ENCODE data around the gene HOXA9. TPM values are rescaled to one million over a fixed set of nuclear protein-coding genes. Genes with fewer than 3 reads are reported as not detected.

The HOXA9 gene
- total and polyA plus RNA-seq, 2 of the 8 experiments (the other 6 are each of a cell fraction or from before 2014, with no cell fraction given): not detected

- no peak overlapping the region for H4K91ac ChIP-seq (replicated peaks; ENCODE audit: insufficient read length, low read length)
- peaks cover 30 to 47% of the 10 kb centered on the region in 2 experiments for H4K20me1 ChIP-seq (replicated peaks in 1 of 2; ENCODE audit: control insufficient read depth in 1 of 2, insufficient read depth in 2 of 2, low read length in 2 of 2)
- H2BK5ac ChIP-seq (ENCODE audit: low read depth, low read length): no peak overlapping the region
- H2AFZ ChIP-seq (ENCODE audit: low read length): no peak overlapping the region
- H3K36me3 ChIP-seq (ENCODE audit: control insufficient read depth in 2 of 4, insufficient read depth in 4 of 4, low read length in 3 of 4): peaks cover 0 to 11% (median 0%) of the 10 kb centered on the region in 4 experiments; a peak in 1 of 8 replicates
- 0 out of 2 replicates have a peak overlapping the region, but pooled peaks have one; percentile 81 for H2BK12ac ChIP-seq (ENCODE audit: low read depth, low read length)
- no peak overlapping the region for H3K9ac ChIP-seq (replicated peaks in 1 of 4; ENCODE audit: extremely low read depth in 1 of 4, low read depth in 3 of 4, low read length in 3 of 4)
- H2BK120ac ChIP-seq (replicated peaks; ENCODE audit: low read depth, low read length): no peak overlapping the region
- H3K4me2 ChIP-seq (ENCODE audit: insufficient read depth in 1 of 2, low read depth in 2 of 2, low read length in 2 of 2): peak overlapping the region; percentile 13 to 34; a peak in 3 of 4 replicates
- ChIA-PET POLR2A (ENCODE audit: partially characterized antibody) (interaction anchor here (1.2 kb wide), 1 partner anchor 34 kb away, joined by 3 read pairs; no protein-coding TSS in a partner anchor), CTCF (ENCODE audit: partially characterized antibody) (interaction anchor here (0.6 to 1.6 kb wide), 9 partner anchors 9 to 570 kb away, joined by 3 to 7 read pairs (median 3); no protein-coding TSS in a partner anchor)
- H3K4me3 ChIP-seq (ENCODE audit: extremely low read depth in 1 of 4, insufficient read depth in 2 of 4, low read depth in 3 of 4, low read length in 4 of 4): no peak overlapping the region
- H3K14ac ChIP-seq (ENCODE audit: insufficient read length): no peak overlapping the region
- FAIRE-seq (no peak), DNase-seq (ENCODE audit: low read depth in 1 of 2, low spot score in 2 of 2) (peak in 1 of 2 experiments; percentile 61)
- peaks cover 0 to 4% (median 1%) of the 10 kb centered on the region in 4 experiments; a peak in 4 of 7 replicates for H3K4me1 ChIP-seq (replicated peaks in 1 of 4; ENCODE audit: control insufficient read depth in 3 of 4, insufficient read depth in 4 of 4, low read length in 3 of 4)
- no peak overlapping the region for H3K23ac ChIP-seq (ENCODE audit: insufficient read length)
- H2BK20ac ChIP-seq (ENCODE audit: low read length): no peak overlapping the region
- H2AK5ac ChIP-seq (ENCODE audit: low read depth, low read length): no peak overlapping the region
- H3K4ac ChIP-seq (replicated peaks; ENCODE audit: insufficient read length, low read depth, low read length): no peak overlapping the region
- no peaks in the 10 kb centered on the region for H3K79me2 ChIP-seq (ENCODE audit: control insufficient read depth in 1 of 2, insufficient read depth in 2 of 2, low read length in 2 of 2)
- no peak overlapping the region for H3K56ac ChIP-seq (replicated peaks; ENCODE audit: insufficient read length, low read depth, low read length)
- H3K79me1 ChIP-seq (ENCODE audit: low read depth, low read length): no peaks in the 10 kb centered on the region; the same call in 1 of the 2 replicates
- no peak overlapping the region for H3K27ac ChIP-seq (ENCODE audit: low read depth, low read length)
- H2BK15ac ChIP-seq (ENCODE audit: low read length): no peak overlapping the region
- H3K27me3 ChIP-seq (replicated peaks in 1 of 4; ENCODE audit: control insufficient read depth in 3 of 4, extremely low read depth in 1 of 4, insufficient read depth in 3 of 4, low read length in 3 of 4): peaks cover 97 to 100% (median 100%) of the 10 kb centered on the region in 4 experiments
- WGBS, 2 experiments (ENCODE audit: extremely low coverage in 1 of 2, insufficient coverage in 1 of 2, insufficient read length in 1 of 2, insufficient replicate concordance in 2 of 2, low coverage in 1 of 2, low lambda C conversion rate in 2 of 2, missing lambda C conversion rate in 1 of 2): 7% methylated on average over 38 of the region's 41 CpGs; no CpG with 5 or more reads in 1 of the 2 experiments
- no peak overlapping the region; the same call in 1 of the 2 replicates for H3K18ac ChIP-seq (ENCODE audit: extremely low read depth, low read length)
- 0 out of 2 replicates have a peak, but pooled peaks have one; percentile 93 for TF ChIP-seq CBX8 (IDR thresholded peaks at IDR 0.05; ENCODE audit: borderline replicate concordance, low read depth, low read length)
- TF ChIP-seq, protein P1, sequence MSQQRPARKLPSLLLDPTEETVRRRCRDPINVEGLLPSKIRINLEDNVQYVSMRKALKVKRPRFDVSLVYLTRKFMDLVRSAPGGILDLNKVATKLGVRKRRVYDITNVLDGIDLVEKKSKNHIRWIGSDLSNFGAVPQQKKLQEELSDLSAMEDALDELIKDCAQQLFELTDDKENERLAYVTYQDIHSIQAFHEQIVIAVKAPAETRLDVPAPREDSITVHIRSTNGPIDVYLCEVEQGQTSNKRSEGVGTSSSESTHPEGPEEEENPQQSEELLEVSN (IDR thresholded peaks at IDR 0.05): 0 out of 2 replicates have a peak, but pooled peaks have one; percentile 20
- no peak for TF ChIP-seq JUND (IDR thresholded peaks at IDR 0.05; ENCODE audit: low read length)
- TF ChIP-seq RNF2 (IDR thresholded peaks at IDR 0.05; ENCODE audit: borderline replicate concordance, low read depth, low read length, missing control alignments, poor library complexity, severe bottlenecking): peak; percentile 31
- TF ChIP-seq KDM5A (IDR thresholded peaks at IDR 0.05; ENCODE audit: low read length): no peak
- TF ChIP-seq, protein P2, sequence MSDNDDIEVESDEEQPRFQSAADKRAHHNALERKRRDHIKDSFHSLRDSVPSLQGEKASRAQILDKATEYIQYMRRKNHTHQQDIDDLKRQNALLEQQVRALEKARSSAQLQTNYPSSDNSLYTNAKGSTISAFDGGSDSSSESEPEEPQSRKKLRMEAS (IDR thresholded peaks at IDR 0.05): peak; percentile 24; the same call in 1 of the 2 replicates
- peak overlapping the region; percentile 65; the same call in 1 of the 2 replicates for H4K8ac ChIP-seq (ENCODE audit: extremely low read depth, insufficient read depth, low read length)
- H3K23me2 ChIP-seq (ENCODE audit: low read depth, low read length): no peaks in the 10 kb centered on the region; the same call in 1 of the 2 replicates
- H3K9me3 ChIP-seq (ENCODE audit: insufficient read depth in 2 of 2, low read depth in 1 of 2, low read length in 1 of 2): no peaks in the 10 kb centered on the region
- no peak overlapping the region for H4K5ac ChIP-seq (ENCODE audit: insufficient read length, low read depth, low read length)
These were observed 39.5 kb upstream of the HOXA9 start for GRCh38 chr7:27204851-27205322.

Measured in H1 (cell line).